ENCODE data around the gene PARD6G.

DNA sequence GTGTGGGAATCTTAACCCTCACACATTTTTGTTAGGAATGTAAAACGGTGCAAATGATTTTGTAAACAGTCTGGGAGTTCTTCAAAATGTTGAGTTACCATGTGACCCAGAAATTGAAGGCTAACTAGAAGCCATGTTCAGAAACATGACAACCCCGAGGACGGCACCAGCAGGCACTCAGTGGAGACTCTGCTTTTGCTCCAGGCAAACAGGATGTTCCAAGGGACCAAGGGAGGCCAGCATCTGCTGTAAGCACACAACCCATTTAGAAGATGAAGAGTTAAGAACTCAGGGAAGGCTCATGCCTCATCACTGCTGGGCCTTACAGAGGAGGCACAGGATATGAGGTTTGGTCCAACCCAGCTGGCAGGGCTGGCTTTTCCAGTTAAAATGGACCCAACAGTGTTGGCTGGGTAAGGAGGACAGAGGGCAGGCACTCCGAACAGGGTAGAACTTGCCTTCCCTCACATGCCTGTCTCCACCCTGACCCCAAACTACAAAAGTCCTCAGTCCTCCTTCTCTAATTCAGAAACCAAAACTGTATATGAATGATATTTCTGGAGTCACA lies 23.6 kb downstream of the PARD6G start:
- TF ChIP-seq, protein P1, sequence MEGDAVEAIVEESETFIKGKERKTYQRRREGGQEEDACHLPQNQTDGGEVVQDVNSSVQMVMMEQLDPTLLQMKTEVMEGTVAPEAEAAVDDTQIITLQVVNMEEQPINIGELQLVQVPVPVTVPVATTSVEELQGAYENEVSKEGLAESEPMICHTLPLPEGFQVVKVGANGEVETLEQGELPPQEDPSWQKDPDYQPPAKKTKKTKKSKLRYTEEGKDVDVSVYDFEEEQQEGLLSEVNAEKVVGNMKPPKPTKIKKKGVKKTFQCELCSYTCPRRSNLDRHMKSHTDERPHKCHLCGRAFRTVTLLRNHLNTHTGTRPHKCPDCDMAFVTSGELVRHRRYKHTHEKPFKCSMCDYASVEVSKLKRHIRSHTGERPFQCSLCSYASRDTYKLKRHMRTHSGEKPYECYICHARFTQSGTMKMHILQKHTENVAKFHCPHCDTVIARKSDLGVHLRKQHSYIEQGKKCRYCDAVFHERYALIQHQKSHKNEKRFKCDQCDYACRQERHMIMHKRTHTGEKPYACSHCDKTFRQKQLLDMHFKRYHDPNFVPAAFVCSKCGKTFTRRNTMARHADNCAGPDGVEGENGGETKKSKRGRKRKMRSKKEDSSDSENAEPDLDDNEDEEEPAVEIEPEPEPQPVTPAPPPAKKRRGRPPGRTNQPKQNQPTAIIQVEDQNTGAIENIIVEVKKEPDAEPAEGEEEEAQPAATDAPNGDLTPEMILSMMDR (IDR thresholded peaks at IDR 0.05; ENCODE audit: insufficient read depth, low read depth, low read length), result no peak
- no peak for TF ChIP-seq EZH2 (IDR thresholded peaks at IDR 0.05; ENCODE audit: insufficient read depth, low read length)

Data from astrocyte (in vitro differentiated cells and primary cell).